HG03095 (cell line): ENCODE data around the gene PACS1.

Source experiments
- ATAC-seq: cut with Tn5 transposase; IDR thresholded peaks from one replicate; pipeline ENCODE4 v1.9.1; 2021; ENCODE audit warnings: moderate library complexity; ENCODE audit not compliant: unreplicated experiment

PACS1 gene

DNA sequence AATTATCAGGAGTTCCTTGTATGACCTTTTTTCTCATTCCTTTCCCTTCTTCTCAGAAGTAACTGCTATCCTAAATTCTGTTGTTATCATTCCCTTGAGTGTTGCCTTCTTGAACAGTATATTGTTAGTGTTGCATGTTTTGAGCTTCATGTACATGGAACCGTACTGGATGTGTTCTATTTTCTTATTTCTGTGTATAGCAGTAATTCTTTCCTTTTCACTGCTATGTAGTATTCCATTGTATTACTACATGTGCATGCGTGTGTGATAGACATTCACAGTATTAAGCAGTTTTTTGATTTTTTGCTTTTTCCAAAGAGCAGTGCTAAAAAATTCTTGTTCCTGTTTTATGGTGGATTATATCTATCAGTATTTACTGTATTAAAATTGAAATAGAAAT, 108.1 kb downstream of the PACS1 start:
- no peak for ATAC-seq

- no peak for ATAC-seq
Observed at GRCh38 chr11:66178871-66179270, 108.8 kb downstream of the PACS1 start.

DNA sequence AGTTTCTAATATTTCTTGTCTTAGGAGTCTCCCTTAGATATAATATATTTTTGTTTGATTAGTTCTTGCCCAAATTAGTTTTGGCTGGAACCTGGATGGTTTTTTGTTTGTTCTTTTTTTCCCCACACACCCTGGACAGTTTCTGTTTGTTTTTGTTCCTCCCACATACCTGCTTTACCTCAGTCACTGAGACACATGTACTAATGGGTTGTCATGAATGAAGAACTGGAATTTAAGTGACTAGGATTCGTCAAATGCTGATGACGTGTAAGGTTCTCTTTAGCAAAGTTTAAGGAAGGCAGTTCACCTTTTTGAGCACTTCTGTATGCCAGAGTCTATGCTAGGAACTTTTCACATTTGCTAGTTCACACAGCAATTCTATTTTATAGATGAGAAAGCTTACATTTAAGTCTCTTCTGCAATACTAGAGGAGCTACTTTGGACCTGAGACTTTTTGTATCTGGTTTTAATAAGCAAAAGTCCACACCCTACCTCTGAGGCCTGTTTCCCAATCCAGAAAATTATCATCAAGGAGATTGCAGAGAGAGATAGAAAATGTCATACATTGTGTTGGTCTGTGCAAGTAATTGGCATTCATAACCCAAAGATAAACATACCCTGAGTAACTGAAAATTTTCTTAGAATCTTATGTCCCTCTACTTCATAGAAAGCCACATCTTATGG, 111.7 kb downstream of the PACS1 start:
- no peak for ATAC-seq

GRCh38 chr11:66183494-66184048, 113.5 kb downstream of the PACS1 start:
- no peak for ATAC-seq

DNA sequence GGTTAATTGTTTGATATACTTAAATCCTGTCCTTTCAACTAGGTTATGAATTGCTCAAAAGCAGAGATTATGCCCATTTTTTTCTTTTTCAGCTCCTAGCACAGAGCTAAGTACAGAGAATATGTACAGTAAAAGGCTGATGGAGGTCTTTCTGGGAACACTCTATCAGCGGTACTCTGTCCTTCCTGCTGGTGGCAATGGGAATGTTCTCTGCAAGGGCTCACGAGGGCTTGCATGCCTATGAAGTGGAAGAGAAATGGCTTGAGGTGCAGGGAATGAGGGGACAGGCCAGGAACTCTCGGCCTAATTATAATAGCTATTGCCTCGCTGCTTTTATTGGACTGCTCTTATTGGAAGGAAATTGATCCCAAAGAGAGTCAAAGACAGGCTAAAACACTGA, 114.7 kb downstream of the PACS1 start:
- no peak for ATAC-seq

DNA sequence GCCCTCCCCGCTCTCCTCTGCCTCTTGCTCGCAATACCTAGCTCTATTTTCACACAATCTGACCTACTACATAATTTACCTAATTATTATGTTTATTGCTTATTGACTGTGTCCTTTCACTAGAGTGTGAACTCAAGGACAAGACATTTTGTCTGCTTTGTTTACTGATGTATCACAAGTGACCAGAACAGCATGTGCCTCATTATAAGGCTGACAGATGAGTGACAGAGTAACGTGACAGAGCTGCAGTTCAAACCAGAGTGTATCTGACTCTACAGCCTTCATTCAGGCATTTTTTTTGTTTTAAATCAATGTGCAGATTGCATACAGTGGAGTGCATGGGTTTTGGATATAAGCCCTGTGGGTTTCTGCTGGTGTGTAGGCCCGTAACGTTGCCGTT, 116.4 kb downstream of the PACS1 start:
- ATAC-seq, result no peak

DNA sequence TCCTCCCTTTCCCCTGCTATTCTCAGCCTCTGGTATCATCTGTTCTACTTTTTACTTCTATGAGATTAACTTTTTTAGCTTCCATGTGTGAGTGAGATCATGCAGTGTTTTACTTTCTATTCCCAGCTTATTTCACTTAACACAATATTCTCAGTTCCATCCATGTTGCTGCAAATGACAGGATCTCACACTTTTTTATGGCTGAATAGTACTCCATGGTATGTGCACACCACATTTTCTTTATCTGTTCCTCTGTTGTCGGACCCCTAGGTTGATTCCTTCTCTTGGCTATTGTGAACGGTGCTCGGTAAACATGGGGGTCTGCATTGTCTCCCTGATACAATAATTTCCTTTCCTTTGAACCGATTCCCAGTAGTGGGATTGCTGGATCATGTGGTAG, 117.4 kb downstream of the PACS1 start:
- no peak for ATAC-seq

- no peak for ATAC-seq
Observed at GRCh38 chr11:66188580-66188979, 118.5 kb downstream of the PACS1 start.

DNA sequence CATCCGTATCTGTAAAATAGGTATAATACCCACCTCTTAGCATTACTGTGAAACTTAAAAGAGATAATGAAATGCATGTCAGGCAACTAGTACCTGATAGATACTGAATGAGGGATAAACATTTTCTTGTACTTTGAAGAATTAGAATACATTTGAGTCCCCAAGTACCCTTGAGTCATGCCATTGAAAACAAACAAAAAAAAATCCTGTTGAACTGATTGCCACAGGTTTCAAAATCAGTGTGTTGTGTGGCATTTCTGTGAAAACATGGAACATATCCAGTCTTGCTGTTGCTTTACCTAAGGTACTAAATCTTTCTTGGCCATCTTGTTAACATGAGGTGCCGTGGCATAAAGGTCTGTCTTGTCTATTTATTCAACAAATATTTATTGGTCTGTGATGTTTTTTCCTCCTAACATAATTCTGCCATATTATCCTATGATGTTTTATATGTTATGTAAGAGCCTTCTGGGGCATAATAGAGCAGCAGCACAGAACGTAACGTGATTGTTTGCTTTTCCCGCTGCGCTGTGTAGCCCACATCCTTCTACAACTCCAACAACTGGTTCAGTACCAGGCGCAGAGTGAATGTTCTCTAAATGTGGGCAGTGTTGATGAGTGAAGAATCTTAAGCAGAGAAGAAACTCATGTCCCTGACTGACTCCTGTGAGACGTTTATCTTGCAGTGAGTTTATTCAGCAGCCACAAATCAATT, 119.1 kb downstream of the PACS1 start:
- no peak for ATAC-seq

DNA sequence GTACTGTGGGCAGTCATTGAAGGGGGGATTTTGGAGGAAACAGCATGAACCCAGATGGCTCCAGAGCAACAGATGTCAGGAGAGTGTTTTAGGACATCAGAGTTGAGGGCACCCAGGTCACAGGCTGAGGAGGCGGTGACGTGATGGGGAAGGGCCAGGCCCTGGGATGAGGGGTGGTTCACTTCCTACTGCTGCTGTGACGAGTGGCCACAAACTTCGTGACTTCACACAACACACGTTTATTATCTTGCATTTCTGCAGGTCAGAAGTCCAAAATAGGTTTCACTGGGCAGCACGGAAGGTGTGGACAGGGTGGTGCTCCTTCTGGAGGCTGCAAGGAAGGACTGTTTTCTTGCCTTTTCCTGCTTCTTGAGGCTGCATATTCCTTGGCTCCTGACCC, 120.7 kb downstream of the PACS1 start:
- no peak for ATAC-seq

GRCh38 chr11:66192181-66192863, 122.2 kb downstream of the PACS1 start:
- ATAC-seq, result no peak

GRCh38 chr11:66194391-66194790, 124.3 kb downstream of the PACS1 start:
- no peak for ATAC-seq

GRCh38 chr11:66195867-66196266, 125.8 kb downstream of the PACS1 start:
- no peak for ATAC-seq

- no peak for ATAC-seq
Observed at GRCh38 chr11:66203847-66204246, 133.8 kb downstream of the PACS1 start.

DNA sequence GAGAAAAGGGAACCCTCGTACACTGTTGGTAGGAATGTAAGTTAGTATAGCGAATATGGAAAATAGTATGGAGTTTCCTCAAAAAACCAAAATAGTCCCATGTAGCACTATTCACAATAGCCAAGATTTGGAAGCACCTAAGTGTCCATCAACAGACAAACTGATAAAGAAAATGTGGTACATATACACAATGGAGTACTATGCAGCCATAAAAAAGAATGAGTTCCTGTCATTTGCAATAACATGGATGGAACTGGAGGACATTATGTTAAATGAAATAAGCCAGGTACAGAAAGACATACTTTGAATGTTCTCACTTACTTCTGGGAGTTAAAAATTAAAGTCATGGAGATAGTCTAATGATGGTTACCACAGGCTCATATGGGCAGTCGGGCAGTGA, 134.3 kb downstream of the PACS1 start:
- no peak for ATAC-seq

DNA sequence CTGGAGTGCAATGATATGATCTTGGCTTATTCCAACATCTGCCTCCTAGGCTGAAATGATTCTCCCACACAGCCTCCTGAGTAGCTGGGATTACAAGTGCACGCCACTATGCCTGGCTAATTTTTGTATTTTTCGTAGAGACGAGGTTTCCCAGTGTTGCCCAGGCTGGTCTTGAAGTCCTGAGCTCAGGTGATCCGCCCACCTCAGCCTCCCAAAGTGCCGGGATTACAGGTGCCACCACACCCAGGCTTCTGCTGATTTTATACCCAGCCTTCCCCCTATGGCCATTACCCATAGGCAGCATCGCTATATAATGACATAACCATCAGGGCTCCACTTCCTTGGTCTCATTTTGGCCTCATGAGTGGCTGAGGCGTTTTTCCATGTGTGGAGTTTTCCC, 137.7 kb downstream of the PACS1 start:
- ATAC-seq, result no peak

DNA sequence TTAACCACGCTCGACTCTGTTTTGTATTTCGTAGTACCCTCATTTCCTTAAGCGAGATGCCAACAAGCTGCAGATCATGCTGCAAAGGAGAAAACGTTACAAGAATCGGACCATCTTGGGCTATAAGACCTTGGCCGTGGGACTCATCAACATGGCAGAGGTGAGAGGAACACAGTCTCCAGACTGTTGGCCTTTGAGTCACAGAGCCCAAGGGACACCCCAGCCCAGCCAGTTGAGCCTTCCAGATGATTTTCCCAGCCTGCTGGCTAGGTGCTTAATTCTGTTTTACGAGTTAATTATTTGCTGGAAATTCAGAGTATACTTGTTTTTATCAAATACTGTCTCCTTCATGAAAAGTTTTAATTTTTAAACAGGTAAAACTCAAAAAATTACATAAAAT, 141.0 kb downstream of the PACS1 start:
- no peak for ATAC-seq

- ATAC-seq, result no peak
Observed at GRCh38 chr11:66216911-66217310, 146.8 kb downstream of the PACS1 start.

- no peak for ATAC-seq
Observed at GRCh38 chr11:66218036-66218435, 148.0 kb downstream of the PACS1 start.

DNA sequence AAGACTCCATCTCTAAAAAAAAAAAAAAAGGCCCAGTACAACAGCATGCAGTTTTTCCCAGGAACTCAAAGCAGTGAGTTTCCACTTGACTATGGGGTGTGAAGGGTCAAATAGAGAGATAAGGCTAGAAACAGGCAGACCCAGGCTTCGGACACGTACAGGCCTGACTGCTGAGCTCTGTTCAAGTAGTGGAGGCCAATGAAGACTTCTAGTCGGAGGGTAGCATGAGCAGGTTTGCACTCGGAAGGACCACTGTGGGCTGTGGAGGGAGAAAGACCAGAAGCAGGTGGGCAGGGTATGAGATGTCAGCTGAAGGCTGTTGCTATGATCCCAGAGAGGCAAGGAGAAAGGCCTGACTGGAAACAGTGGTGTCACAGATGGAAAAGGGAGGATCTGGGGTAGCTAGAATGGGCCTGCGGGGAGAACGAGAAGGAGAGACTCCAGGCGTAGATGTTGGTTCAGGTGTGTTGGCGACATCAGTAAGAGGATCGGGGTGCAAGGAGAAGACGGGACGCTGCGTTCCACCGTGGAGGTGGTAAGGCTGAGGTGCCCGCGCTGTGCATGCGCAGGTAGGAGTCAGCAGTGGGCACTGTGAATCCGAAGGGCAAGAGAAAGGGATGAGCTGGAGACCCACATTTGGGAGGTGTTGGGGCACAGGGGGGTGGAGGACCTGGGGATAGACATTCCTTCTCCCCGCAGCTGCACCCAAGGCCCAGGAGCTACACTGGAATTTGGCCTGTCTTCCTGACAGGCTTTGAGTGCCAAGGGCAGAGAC, 149.0 kb downstream of the PACS1 start:
- ATAC-seq, result no peak
